Activated CD4-positive, alpha-beta T cell treated with anti-CD3 and anti-CD28 coated beads, Interleukin-2, amount 50 U/mL, for 24 hours (primary cell): ENCODE measurements around the gene LILRB4.
"Not testable (repeated sequence)": the region's sequence is repeated elsewhere in the genome, so short reads cannot be mapped to it uniquely, and the experiment has no call there.

ENCODE experiments used
- DNase-seq, 2 donors: peaks; one replicate each; pipeline ENCODE4 v3.0.0-alpha.2; 2020; ENCODE audit warnings: low read depth in 1 of 2, low spot score in 1 of 2

LILRB4 gene

GRCh38 chr19:54691582-54692297 is 29.0 kb downstream of the LILRB4 start:
- DNase-seq: no peak

GRCh38 chr19:54692298-54692615 is 29.5 kb downstream of the LILRB4 start:
- no peak for DNase-seq

- DNase-seq: no peak
Observed at GRCh38 chr19:54694648-54695047, 31.9 kb downstream of the LILRB4 start.

GRCh38 chr19:54696117-54696548 is 33.3 kb downstream of the LILRB4 start:
- DNase-seq: no peak

GRCh38 chr19:54696766-54697165 is 34.0 kb downstream of the LILRB4 start:
- DNase-seq: no peak

GRCh38 chr19:54697716-54698115 is 34.9 kb downstream of the LILRB4 start:
- DNase-seq: not testable (repeated sequence)

- no peak for DNase-seq
Observed at GRCh38 chr19:54704928-54705327, 42.1 kb downstream of the LILRB4 start.

GRCh38 chr19:54707962-54708361 is 45.2 kb downstream of the LILRB4 start:
- DNase-seq: no peak

- no peak for DNase-seq
Observed at GRCh38 chr19:54708781-54709180, 46.0 kb downstream of the LILRB4 start.

GRCh38 chr19:54709212-54709948 is 46.6 kb downstream of the LILRB4 start:
- DNase-seq: no peak

GRCh38 chr19:54709956-54710355 is 47.2 kb downstream of the LILRB4 start:
- not testable (repeated sequence) for DNase-seq
